RWPE2 (cell line): Measurements from ENCODE around the gene CCR5AS.
A peak's percentile ranks its signal among the peaks of the same experiment; 100 is the strongest.

Experiments
- ATAC-seq: fragments of 200-7000 bp; cut with Tn5 transposase; 3 replicates; pipeline ENCODE4 v1.9.1; 2021; ENCODE audit warnings: low read depth
- DNase-seq: peaks from one replicate; pipeline ENCODE4 v3.0.0-alpha.2; 2020; ENCODE audit warnings: low spot score
- H3K27ac ChIP-seq: fragments of 450-650 bp; 2 replicates; pipeline ENCODE4 v1.5.1; 2017; ENCODE audit warnings: mild to moderate bottlenecking; ENCODE audit not compliant: poor library complexity, severe bottlenecking
- H3K27me3 ChIP-seq: fragments of 250-450 bp; sonication (Bioruptor Pico); 2 replicates; pipeline ENCODE4 v1.5.1; 2021; ENCODE audit warnings: mild to moderate bottlenecking, moderate library complexity; ENCODE audit not compliant: insufficient read depth, poor library complexity, severe bottlenecking
- H3K36me3 ChIP-seq: fragments of 250-450 bp; sonication (Bioruptor Pico); 2 replicates; pipeline ENCODE4 v1.5.1; 2020; ENCODE audit warnings: low read depth, mild to moderate bottlenecking, moderate library complexity
- H3K4me1 ChIP-seq: fragments of 250-450 bp; sonication (Bioruptor Pico); 2 replicates; pipeline ENCODE4 v1.5.1; 2021; ENCODE audit warnings: mild to moderate bottlenecking, moderate library complexity; ENCODE audit not compliant: insufficient read depth, poor library complexity, severe bottlenecking
- H3K4me3 ChIP-seq: fragments of 250-450 bp; sonication (Bioruptor Pico); 2 replicates; pipeline ENCODE4 v1.5.1; 2021; ENCODE audit warnings: mild to moderate bottlenecking, moderate library complexity; ENCODE audit not compliant: severe bottlenecking
- H3K9me3 ChIP-seq: fragments of 250-450 bp; sonication (Bioruptor Pico); 2 replicates; pipeline ENCODE4 v1.5.1; 2021; ENCODE audit warnings: mild to moderate bottlenecking, moderate library complexity; ENCODE audit not compliant: severe bottlenecking
- CTCF ChIP-seq: fragments of 450-650 bp; IDR thresholded peaks from one replicate; pipeline ENCODE4 v1.5.1; 2017; ENCODE audit warnings: mild to moderate bottlenecking, moderate library complexity; ENCODE audit not compliant: poor library complexity, severe bottlenecking

Gene CCR5AS

GRCh38 chr3:46406788-46407611 is at the start of gene CCR5AS, which contains the start of gene CCRL2:
CCR5AS (minus strand) TSS chr3:46407066.
CCRL2 (plus strand) TSS chr3:46407259; CDS start chr3:46408080, 821 bp downstream.
- Histone ChIP-seq H3K27ac (no peak within 1 kb of the TSS), H3K4me1 (peaks cover 16% of the 10 kb centered on the region)

GRCh38 chr3:46456118-46456517 is 49.3 kb upstream of the CCR5AS start:
- Histone ChIP-seq H3K9me3 (no peaks in the 10 kb centered on the region), H3K27ac (no peak overlapping the region), H3K4me1 (no peaks in the 10 kb centered on the region), H3K36me3 (no peaks in the 10 kb centered on the region), H3K27me3 (peaks cover 4% of the 10 kb centered on the region), H3K4me3 (no peak overlapping the region)
- no peak for ATAC-seq
- no peak for TF ChIP-seq CTCF
- DNase-seq, result no peak

More at GRCh38 chr3:46406788-46407611, at the start of gene CCR5AS, which contains the start of gene CCRL2:
- no peak within 1 kb of the TSS for H3K4me3 ChIP-seq
- DNase-seq, result no peak
- peak; percentile 89 for ATAC-seq
- H3K9me3 ChIP-seq, result no peaks in the 10 kb centered on the region
- H3K36me3 ChIP-seq, result no peaks in the 10 kb centered on the region
- no peaks in the 10 kb centered on the region for H3K27me3 ChIP-seq
- no peak for TF ChIP-seq CTCF

- Histone ChIP-seq H3K4me1 (no peaks in the 10 kb centered on the region), H3K4me3 (no peak overlapping the region), H3K27ac (no peak overlapping the region), H3K36me3 (no peaks in the 10 kb centered on the region), H3K27me3 (peaks cover 4% of the 10 kb centered on the region), H3K9me3 (no peaks in the 10 kb centered on the region)
- no peak for DNase-seq
- no peak for TF ChIP-seq CTCF
- no peak for ATAC-seq
Measured at GRCh38 chr3:46455231-46456115, 48.6 kb upstream of the CCR5AS start.

GRCh38 chr3:46454606-46455005 is 47.7 kb upstream of the CCR5AS start:
- Histone ChIP-seq H3K27me3 (peaks cover 4% of the 10 kb centered on the region), H3K9me3 (no peaks in the 10 kb centered on the region), H3K27ac (no peak overlapping the region), H3K4me1 (no peaks in the 10 kb centered on the region), H3K4me3 (no peak overlapping the region), H3K36me3 (no peaks in the 10 kb centered on the region)
- TF ChIP-seq CTCF, result no peak
- no peak for DNase-seq
- no peak for ATAC-seq
